NCI-H1694 treated with DMSO at 0.1 percent for 48 hours (cell line): ENCODE results near the gene COL11A2.

Experiments used
- DNase-seq: peaks from one replicate; lab custom pipeline; 2025; lab: John Stamatoyannopoulos, UW

COL11A2 gene

DNA sequence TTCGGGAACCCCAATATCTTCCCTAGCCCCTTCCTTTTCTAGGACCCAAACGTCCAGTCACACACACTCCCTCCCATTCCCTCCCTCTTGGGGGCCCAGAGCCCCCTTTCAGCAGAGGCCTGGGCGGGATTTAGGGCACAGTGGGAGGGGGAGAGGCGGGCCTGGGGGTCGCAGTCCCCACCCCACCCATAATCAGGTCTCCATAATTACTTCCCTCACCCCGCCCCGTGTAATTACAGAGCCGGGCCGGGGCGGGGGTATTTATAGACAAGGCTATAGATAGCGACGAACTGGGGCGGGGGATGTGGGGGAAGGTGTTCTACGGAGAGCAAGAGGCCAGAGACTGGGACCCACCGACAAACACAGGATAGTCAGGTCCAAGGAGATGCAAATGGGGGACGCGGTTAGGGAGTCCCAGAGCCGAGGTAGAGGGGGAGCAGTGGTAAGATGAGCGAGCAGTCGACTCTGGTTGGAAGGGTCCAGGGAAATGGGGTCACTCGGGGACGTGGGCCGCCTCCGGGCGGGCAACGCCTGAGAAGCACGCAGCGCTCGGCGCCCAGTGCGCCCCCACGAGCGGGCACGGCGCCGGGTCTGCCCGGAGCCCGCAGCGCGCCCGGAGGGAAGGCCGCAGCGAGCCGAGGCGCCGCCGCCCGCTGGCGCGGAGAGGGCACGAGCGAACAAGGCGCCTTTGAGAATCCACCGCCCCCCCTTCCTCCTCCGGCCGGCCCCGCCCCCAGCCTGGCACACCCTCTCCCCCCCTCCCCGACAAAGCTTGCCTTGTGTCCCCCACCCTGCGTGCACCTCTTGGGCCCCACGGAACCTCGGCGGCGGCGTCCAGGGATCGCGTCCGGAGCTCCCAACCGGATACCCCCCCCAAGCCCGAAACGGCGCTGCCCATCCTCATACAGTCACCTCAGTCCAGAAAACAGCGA is 670 bp upstream of the COL11A2 start:
- DNase-seq = no peak

DNA sequence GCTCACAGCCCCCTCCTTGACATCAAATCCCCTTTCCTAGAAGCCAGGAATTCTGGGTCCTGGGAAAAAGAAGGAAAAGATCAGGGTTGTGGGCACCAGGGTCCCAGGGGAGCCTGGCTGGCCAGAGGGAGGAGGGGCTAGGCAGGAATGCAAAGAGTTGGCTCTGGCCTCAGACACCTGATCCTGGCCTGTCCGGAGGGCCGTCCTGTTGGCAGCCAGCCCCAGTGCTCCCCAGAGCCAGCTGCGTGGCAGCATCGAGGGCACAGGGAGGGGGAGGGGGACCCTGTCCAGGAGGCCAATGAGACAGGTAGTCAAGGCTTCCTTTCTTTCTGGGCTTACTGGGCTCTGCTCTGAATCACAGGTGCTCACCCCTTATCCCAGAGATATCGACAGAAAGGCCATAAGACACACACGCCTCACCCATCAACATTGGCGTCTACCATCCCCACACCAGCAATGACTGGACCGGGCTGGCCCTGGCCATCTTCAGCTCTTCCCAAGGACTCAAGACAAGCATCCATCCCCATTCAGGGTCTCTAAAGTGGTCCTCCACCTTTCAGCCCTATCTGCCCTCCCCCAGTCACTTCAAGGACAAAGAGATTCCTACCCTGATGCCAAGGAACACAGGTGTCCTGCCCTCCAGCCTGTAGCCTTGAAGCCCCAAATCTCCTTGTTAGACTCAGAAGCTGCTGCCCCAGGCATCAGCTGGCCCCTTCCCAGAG is 723 bp downstream of the COL11A2 start:
- no peak for DNase-seq

DNA sequence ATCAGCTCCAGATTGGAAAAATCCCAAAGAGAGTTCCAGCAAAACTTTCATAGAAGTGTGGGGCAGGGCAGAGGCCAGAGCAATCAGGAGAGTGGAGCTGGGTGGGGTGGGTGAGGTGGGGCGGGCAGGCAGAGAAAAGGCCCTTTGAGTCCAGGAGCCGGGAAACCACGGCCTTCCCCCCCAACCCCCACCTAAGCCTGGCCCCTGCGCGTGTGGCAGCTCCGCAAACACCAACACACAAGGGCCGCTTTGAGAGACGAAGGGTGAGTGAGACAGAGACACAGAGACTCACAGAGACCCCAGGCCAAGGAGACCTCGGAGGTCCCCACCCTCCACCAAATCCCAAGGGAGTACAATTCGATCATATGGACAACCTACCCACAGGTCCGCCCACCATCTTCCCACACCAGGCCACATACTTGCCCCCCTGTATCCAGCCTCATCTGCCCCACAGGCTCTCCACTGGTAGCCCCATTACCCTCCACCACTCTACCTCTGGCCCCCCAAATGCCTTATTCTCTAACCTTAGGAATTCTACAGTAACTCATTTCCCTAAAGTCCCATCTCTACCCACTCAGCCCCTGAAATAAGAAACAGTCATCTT is 1.7 kb downstream of the COL11A2 start:
- DNase-seq = no peak

DNA sequence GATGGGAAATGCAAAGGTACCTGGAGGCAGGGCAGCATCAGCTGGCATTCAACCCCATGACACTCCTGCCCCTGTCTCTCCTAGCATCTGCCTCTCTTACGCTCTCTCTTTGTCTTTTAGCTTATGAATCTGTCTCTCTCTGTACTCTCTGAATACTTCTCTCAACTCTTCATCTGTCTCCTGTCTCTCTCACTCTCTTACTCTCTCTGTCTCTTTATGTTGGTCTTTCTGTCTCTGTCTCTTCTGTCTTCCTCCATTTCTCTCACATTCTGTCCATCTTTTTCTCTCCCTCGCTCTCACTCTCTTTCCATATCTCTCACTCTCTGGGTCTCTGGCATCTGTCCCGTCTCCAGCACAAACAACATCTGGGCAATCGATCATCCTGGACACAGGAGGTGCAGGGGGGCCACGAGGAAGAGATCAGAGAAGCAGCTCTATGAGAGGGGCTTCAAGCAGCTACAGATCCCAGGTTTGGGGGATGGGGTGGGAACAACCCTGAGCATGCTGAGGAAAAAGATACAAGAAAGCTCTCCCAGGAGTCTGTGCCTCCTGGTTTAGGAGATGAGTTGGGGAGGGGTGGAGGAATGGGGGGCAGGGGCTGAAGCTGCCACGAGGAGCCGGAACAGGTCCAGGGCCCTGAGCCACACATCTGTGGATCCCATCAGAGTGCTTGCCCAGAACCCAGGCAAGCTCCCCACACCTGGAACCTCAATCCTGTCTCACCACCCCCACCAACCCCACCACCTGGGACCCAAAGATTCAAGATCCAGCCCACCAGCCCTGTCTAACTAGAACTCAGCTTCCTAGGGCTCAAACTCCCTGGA is 2.4 kb downstream of the COL11A2 start:
- no peak for DNase-seq

DNA sequence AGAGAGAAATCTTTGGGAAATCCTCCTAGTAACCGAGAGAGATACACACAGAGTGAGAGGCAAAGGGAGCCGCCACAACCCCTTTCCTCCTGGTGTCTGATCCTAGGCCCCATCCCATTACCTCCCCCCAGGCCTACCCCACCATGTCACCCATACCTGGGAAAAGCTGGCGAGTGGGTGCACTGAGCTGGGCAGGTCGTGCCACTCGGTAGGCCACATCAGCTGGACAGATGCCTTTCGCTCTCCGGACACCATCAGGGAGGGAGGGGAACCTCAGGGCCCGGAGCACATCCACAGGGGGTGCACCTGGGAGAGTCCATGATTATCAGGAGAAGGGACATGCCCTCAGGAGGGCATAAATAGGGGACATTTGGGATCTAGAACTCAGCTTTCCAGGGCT is 3.1 kb downstream of the COL11A2 start:
- DNase-seq = no peak

DNA sequence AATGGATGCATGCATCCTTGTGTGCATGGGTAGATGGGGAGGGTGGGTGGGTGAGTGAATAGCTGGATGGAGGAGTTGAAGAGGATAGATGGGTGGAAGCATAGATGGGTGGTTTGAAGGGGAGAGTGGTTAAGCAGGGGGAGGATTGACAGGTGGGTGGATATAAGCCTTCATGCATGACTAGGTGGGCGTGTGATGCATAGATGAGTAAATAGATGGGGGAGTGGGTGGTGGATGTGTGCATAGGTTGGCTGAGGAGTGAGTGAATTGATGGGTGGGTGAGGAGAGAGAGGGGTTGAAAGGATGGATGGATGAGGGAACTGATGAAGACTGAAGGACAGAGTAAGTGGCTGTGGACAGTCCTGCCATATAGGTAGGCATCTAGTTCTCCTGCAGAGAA is 4.5 kb downstream of the COL11A2 start:
- no peak for DNase-seq

DNA sequence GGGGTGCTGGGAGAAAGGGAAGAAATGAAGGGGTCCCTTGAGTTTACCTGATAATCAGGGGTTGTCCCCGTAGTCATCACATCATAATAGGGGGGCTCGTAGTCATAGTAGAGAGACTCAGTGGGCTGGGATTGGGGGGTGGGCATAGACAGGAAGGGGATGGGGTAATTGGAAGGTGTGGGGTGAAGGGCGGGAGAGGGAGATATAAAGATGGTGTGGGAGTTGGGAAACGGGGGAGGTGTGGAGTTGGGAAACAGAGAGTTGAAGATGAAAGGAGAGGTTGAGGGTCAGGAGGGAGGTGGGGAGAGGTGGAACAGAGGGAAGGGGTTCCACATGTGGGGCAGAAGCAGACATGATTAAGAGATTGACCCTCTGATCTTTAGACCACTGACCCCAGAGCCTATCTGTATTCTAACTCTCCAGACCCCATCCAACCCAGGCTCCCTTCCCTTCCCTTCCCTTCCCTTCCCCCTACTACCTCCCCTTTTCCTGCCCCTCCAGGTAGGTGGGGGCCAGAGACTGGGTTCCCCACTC is 6.5 kb downstream of the COL11A2 start:
- DNase-seq = no peak

DNA sequence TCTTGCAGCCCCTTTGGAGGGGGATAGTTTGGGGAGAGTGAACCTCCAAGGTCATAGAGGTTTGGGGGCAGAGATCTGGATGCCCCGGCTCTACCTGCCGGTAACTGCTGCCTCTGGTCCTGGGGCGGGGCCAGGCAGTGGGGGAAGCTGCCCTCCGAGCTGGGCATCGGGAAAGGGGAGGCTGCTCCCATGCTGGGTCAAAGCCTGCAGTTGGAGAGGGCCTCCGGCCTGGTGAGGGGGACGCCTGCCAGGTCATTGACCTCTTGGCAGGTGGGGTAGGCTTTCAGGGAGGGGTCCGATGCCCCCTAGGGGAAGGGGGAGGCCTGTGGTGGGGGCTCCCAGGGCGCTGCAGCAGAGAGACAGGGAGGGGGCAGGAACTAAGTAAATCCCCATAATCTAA is 7.1 kb downstream of the COL11A2 start:
- DNase-seq = no peak

DNA sequence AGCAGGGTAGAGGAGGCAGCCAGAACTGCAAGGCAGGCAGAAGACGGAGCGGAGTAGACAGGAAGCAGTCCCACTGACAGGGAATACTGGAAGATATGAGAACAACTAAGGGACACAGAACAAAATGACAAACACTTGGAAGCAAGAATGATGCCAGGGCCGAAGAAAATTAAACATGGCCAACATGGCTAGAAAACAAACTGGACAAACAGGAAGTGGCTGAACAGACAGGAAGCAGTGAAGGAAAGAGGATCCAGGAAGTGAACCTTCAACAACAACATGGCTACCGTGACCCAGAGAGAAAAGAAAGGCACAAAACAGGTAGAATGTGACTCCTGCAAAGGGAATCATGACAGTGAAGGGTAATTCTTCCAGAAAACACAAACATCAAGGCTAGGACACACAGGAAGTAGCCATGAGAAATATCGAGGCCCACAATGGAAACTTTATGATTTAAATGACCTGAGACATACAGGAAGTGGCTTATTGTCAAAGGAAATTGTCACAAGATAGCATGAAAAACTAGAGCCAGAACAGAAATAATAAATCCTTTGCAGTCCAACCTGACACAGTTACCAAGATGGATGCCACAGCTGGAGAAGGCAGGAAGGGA is 9.1 kb downstream of the COL11A2 start:
- DNase-seq = no peak

DNA sequence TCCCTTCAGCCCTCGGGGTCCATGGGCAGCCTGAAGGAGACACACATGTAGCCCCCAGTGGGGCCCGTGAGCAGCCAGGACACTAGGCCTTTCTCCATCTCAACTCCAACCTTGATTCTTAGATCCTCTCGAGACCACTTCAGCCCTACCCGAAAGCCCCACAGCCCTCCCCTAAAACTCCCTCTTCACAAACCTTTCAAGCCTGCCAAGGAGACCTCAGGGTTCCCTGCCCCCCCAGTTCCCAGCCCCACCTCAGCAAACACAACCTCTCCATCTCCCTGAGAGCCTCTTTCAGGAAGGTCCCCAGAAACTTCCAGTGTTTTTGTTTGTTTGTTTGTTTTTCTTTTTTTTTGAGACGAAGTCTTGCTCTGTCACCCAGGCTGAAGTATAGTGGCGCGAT is 11.1 kb downstream of the COL11A2 start:
- no peak for DNase-seq

DNA sequence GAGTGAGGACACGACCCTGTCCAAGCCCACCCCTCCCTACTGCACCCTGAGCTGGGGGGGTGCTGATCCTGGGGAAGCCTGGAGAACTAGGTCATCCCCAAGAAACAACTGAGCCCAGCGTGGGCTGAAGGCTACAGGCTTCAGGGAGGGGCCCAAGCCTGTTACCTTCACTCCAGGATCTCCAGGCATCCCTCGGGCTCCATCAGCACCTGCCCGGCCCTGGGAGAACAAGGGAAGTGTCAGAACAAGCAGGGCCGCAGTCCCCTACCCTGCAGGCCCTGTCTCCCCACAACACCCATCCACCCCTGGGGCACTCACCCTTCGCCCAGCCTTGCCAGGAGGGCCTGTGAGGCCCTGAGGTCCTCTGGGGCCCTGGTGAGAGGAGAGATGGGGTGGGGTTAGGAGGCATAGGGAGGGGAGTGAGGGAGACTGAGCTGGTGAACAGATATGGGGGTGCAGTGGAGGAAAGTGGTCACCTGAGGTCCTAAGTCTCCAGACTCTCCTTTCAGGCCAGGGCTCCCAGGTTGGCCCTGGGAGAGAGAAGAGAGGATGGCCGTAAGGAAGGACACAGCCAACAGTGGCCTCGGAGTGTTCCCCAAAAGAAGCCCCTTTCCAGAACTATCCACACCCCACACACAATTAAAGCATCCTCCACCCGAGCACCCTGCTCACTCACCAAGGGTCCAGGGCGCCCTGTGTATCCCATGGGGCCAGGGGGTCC is 13.4 kb downstream of the COL11A2 start:
- DNase-seq = no peak

DNA sequence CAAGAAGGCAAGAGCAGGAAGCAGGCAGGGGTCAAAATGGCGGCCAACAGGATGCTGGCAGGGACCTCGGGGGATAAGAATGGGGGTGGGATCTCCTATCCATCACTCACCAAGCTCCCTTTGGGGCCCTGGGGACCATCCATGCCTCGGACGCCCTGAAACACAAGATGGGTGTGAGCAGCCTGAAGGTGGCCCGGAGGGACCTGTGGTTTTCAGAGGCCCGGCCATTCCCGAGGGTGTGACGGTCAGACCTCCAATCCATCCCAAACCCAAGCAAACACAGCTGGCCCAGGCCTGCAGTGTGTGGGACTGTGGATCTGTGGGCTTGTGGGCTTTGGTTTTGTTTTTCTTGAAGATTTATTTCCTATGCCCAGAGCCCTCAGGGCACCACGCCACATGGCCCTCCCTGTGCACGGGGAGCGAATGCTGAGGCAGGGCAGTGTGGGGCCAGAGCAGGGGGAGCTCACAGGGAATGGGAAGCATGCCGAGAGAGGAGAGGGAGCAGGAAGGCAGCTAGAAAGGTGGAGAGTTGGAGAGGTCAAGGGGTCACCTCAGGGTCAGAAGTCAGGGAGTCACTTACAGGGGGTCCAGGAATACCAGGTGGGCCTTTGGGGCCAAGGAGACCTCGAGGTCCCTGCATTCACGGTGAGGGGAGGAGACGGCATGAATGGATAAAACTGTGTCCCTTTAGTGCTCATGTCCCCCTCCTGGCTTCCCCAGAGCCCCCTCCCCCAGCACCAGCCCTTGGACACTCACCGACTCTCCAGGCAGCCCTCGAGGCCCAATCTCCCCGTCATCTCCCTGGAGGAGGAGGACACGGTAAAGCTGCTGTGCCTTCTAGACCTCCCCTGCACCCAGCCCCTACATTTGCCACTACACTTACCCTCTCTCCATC is 14.5 kb downstream of the COL11A2 start:
- no peak for DNase-seq

DNA sequence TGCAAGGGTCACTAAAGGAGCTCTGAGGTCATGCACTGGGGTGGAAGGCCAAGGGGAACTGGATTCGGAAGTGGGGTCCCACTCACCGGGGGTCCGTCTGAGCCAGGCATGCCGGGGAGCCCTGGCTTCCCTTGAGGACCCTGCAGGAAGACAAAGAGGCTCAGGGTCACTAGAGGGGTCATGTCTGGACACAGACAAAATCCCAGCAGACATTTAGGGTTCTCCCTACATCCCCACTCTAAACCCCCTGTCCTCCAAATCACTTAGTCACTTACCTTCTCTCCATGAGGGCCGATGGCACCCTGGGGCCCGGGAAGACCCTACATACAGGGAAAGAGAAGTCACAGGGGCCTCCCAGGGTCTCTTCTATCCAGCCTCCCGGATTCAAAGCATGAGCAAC is 15.4 kb downstream of the COL11A2 start:
- no peak for DNase-seq

DNA sequence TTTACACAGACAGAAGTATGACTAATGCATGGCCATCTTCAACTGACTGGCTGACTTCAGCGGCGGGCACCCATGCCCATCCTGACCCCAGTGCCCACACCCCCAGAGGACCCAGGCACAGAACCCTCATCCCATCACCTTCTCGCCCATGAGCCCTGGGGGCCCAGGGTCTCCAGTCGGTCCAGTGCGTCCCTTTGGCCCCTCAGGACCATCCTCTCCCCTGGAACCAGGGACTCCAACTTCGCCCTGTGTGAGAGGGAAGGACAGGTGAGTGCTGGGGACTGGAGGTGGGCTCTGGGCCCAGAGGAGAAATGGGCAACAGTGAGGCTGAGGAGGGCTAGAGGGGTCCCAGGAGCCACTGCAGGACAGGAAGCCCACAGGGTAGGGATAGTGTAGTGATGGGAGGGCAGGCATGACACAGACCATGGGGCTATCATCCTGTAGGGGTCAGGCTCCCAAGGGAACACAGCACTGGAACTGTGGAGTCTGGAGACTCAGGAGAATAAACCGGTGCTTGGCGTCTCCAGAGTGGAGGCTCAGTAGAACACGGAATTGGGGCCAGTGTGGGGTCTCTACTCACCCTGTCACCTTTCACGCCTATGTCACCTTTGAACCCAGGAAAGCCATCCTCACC is 16.7 kb downstream of the COL11A2 start:
- no peak for DNase-seq

DNA sequence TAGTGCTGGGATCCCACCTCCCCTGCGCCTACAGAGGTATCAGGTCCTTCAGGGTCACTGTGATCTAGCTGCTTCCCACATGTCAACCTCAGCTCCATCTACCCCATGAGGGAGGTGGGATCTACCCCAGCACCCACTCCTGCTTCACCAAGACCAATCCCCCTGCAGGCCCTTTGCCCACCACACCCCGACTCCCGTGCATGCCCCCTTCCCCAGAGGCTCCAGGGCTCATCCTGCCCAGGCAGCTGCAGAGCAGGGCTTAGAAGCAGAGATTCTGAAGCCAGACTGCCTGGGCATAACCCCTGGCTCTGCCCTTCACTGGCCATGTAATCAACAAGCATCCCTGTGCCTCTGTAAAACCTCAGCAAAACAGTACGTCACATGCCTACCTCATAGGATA is 17.5 kb downstream of the COL11A2 start:
- DNase-seq = no peak

DNA sequence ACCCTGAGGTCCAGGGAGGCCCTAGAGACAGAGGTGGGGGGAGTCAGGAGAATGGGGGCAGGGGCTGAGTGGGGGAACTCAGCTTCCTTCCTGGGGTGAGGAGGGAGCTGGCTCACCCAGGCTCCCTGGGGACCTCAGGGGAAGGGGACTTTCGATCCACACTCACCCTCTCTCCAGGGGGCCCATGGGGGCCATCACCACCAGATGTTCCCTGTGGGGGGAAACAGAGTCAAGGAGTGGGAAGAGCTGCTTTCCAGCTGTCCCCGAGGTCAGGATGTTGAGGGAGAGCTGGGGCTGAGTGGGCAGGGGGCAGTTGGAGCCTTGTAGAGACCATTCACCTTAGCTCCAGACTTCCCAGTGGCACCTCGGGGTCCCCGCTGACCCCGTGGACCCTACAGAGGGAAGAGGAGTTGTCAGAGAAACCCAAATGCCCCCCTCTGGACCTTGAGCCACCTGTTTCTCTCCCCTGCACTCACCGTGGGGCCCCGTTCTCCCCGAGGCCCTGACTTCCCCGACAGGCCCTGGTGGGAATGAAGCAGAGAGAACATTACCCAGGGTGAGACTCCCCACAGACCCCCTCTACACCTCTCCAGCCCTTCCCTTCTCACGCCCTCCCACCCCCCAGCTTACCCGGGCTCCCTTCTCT is 18.6 kb downstream of the COL11A2 start:
- DNase-seq = no peak

DNA sequence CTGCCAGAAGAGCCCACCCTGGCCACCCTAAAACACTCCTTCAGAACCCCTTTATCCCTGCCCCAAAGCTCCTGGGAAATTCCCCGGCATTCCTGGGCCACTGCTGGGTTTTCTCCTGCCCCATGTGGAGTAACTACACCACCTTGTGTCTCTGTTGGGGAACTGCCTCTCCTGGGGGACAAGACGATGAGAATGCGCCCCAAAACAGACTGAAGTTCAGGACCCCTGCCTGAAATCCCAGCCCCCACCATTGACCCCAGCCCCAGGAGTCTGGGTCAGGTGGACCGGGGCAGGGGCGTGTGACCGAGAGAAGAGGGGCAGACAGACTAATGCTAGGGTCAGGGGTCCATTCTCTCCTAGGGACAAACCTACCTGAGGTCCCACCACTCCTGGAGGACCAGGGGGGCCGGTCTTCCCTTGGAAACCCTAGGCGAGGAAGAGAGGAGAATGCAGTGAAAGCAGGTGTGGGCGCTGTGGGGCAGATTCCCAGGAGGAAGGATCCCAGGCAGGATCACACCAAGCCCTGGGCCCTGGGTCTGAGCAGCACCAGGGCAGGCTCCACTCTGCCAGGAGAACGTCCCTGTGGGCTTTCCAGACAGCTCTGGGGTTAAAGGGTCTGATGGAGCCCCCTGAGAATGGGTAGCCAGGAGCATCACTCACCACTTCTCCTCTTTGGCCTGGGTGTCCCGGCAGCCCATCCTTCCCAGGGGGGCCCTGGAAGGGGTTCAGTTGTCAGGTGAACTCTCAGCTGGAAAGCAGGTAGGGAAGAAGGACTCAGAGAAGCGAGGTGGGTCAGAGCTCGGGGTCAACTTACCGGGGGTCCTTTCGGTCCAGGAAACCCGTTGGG is 19.4 kb downstream of the COL11A2 start:
- DNase-seq = no peak
